Ammon's horn (tissue), 1 donor: ENCODE results near the gene CDC23.
A peak's percentile ranks its signal among the peaks of the same experiment; 100 is the strongest.
"Not testable (repeated sequence)": the region's sequence is repeated elsewhere in the genome, so short reads cannot be mapped to it uniquely, and the experiment has no call there.

Source experiments
- DNase-seq: peaks from one replicate; pipeline ENCODE4 v3.0.0-alpha.2; 2016; ENCODE audit warnings: low spot score

CDC23 gene

GRCh38 chr5:138216799-138217198 is 3.7 kb upstream of the CDC23 start:
- DNase-seq = no peak

DNA sequence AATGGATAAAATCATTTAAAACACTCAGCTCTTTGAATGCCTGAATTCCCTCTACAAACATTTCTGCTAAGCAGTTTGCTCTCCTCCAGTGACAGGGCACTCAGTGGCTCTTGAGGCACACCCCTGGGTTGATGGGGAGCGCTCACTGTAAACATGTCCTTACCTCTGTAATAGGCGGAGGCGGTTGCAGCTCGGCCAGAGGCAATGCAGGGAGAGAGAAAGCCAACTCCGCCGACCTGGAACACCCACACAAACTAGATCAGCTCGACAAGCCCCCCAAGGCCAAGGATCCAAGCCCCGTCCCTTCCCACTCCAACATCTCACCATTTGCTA is 329 bp downstream of the CDC23 start:
- no peak for DNase-seq

- no peak for DNase-seq
Measured at GRCh38 chr5:138210985-138211384, 2.1 kb downstream of the CDC23 start.

DNA sequence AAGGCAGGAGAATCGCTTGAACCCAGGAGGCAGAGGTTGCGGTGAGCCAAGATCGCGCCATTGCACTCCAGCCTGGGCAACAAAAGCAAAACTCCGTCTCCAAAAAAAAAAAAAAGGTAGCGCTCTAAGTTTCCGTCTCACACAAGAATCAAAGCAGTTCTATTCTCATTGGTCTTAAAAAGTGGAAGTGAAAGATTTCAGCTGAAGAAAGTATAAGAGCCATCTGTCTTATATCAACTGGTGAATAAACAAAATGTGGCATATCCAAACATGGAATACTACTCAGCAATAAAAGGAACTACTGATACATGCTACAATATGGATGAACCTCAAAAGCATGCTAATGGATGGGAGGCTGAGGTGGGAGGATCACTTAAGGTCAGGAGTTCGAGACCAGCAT is 19.3 kb downstream of the CDC23 start:
- DNase-seq = not testable (repeated sequence)

DNA sequence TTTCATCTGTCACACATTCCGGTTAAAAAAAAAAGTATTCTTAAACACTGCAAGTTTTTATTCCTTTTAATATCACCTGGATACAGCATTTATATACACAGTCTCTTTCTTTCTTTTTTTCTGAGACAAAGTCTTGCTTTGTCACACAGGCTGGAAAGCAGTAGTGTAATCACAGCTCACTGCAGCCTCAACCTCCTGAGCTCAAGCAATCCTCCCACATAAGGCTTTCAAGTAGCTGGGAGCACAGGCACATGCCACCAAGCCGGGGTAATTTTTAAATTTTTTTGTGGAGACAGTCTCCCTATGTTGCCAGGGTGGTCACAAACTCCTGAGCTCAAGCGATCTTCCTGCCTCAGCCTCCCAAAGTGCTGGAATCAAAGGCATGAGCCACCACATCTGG is 20.3 kb downstream of the CDC23 start:
- DNase-seq = no peak

GRCh38 chr5:138188626-138189025 is 24.5 kb downstream of the CDC23 start:
- no peak for DNase-seq

- DNase-seq = no peak
Measured at GRCh38 chr5:138186002-138186447, 27.1 kb downstream of the CDC23 start.

DNA sequence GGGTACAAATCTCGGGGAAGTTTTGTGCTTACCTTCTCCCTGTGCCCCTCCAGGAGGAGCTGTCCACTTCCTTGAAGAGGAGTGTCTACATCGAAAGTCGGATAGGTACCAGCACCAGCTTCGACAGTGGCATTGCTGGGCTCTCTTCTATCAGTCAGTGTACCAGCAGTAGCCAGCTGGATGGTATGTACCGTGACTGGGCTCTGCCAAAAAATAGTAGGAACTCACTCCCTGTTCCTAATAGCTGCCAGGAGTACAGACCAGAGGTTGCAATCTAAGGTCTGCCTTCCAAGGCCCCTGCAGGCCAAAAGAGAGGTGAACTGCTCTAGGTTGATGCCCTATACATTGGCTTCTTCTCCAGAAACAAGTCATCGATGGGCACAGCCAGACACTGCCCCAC is 30.3 kb downstream of the CDC23 start:
- no peak for DNase-seq

DNA sequence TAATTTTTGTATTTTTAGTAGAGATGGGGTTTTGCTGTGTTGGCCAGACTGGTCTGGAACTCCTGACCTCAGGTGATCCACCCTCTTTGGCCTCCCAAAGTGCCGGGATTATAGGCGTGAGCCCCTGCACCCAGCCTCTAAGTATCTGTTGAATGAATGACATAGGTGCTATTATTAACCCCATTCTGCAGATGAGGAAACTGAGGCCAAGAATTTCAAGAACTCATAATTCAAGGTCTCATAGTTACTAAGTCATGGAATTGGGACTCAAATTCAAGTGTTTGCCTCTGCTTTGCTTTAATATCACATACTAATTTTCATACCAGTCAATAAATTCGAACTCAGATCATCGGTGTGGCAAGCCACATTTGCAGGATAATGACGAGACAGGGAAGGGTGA is 32.3 kb downstream of the CDC23 start:
- no peak for DNase-seq

- peak; percentile 23 for DNase-seq
Measured at GRCh38 chr5:138180183-138180782, 32.8 kb downstream of the CDC23 start.

GRCh38 chr5:138179277-138179857 is 33.8 kb downstream of the CDC23 start:
- no peak for DNase-seq

GRCh38 chr5:138178516-138179276 is 34.4 kb downstream of the CDC23 start, which contains the start of the genes BRD8 and KIF20A:
TSS of gene BRD8 (minus strand) at chr5:138178630. CDS start at chr5:138178614, 16 bp downstream.
TSS of gene KIF20A (plus strand) at chr5:138179112. CDS start at chr5:138179681, 569 bp downstream.
- peak; percentile 98 for DNase-seq

DNA sequence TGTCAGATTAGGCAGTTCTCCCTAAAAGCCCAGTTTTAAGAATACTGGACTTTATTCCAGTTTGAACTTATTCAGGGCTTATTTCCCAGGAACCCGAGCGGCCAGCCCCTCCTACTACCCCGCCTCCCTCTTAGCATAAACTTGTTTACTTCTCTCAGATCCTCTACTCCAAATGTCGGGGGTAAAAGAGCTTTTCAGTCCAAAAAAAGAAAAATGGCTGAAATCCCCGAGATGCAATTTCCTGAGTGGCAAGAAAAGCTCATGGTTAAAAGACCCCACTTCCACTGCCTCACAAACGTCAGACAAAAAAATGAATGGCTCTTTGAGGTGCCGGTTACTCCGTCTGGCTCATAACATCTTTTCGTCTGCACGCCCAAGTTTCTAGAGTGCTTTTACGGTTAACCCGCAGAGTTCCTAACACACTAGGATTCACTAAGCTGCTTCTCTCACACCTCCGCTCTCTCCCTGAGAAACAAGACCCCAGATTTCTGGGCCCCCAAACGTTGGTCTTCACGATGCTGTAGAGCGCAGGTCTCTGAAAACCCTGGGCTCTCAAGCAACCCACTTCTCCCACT is 35.1 kb downstream of the CDC23 start:
- peak; percentile 56 for DNase-seq

GRCh38 chr5:138170299-138170698 is 42.8 kb downstream of the CDC23 start:
- DNase-seq = no peak

DNA sequence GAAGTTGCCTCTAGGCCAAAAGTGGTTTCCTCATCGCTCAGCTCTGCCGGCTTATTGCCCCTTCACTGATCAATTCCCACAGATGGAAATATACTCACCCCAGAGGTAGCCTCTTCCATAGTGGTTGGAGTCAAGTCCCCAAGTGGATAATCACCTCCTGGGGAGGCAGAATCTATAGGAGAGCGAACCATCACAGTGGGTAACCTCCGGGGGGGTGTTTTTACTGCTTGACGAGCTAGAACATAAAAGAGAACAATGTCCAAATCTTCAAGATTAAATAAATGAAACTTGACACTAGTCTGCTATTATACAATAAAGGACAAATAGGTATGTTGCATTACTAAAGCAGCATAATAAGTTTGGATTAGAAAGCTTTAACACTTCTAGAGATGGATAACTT is 44.0 kb downstream of the CDC23 start:
- no peak for DNase-seq

DNA sequence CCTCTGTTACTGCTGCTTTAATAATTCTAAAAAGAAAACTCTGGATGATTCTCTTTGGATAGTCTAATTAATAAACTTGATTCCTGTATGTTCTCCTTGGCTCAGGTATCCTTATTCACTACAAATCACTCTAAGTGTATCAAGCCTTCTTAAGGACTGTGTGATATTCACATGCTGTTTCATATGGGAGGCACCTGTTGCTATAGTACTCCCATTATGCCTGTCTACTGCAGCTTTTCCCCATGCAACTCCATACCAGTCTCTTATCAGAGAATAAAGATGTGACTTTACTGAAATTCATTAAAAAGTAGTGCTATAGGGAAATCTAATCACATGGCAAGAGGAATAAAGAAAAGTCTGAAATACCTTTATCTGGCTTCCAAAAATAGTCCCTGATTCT is 49.4 kb downstream of the CDC23 start:
- DNase-seq = no peak

- DNase-seq = no peak
Measured at GRCh38 chr5:138160706-138161105, 52.4 kb downstream of the CDC23 start.

GRCh38 chr5:138159666-138160065 is 53.5 kb downstream of the CDC23 start:
- DNase-seq = peak; percentile 26

DNA sequence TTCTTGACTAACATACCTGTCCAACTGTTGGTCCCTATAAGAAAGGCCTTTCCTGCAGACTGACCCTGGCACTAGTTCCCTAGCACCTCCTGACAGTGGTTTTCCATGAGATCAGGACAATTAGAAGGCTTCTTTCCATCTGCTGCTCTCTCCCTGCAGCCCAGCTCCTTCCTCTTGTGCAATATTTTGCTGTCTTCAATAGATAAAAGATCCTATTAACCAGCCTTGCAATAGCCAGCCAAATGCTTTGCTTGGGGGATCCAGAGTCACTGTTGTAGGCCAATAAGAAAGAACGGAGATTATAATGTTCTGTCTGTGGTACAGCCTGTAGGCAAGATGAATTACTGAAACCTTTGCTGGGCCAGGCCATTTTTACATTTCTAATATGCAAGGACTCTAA is 55.5 kb downstream of the CDC23 start:
- no peak for DNase-seq

DNA sequence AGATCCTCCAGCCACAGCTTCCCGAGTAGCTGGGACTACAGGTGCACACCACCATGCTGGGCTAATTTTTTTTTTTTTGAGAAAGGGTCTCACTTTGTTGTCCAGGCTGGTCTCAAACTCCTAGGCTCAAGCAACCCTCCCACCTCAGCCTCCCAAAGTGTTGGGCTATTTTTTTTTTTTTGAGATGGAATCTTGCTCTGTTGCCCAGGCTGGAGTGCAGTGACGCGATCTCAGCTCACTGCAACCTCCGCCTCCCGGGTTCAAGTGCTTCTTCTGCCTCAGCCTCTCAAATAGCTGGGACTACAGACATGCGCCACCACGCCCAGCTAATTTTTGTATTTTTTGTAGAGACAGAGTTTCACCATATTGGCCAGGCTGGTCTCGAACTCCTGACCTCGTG is 57.1 kb downstream of the CDC23 start:
- DNase-seq = not testable (repeated sequence)

DNA sequence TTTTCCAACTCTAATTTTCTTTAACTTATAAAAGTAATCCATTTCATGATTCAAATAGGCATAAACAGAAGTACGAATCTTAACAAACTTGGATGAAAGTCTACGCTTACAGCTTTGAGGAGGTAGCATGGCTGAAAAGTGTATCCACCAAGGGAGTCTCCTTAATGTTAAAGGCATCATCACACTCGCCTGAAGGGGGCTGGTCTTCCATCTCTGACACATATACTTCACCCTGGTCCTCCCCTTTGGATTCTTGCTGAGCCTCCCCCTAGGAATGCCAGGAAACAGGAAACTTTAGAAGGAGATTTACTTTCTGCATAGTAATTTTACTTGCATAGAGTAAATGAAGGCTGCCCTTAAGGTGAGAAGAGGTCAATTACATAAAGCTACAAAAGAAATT is 63.6 kb downstream of the CDC23 start:
- DNase-seq = no peak

DNA sequence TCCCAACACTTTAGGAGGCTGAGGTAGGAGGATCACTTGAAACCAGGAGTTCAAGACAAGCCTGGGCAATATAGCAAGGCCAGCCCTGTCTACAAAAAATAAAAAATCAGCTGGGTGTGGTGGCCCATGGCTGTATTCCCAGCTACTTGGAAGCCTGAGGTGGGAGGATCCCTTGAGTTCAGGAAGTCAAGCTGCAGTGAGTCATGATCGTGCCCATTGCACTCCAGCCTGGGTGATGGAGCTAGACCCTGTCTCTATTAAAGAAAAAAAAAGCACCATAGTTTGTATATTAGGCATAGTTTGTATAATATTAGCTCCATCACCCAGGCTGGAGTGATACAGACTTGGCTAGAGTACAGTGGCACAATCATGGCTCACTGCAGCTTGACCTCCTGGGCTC is 64.3 kb downstream of the CDC23 start:
- no peak for DNase-seq

DNA sequence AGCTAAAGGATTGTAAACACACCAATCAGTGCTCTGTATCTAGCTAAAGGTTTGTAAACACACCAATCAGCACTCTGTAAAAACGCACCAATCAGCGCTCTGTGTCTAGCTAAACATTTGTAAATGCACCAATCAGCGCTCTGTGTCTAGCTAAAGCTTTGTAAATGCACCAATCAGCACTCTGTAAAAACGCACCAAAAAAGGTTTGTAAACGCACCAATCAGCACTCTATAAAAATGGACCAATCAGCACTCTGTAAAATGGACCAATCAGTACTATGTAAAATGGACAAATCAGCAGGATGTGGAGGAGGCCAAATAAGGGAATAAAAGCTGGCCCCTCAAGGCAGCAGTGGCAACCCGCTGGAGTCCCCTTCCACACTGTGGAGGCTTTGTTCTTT is 69.5 kb downstream of the CDC23 start:
- DNase-seq = not testable (repeated sequence)
